CD4-positive, alpha-beta T cell (primary cell): ENCODE results near the gene RBP5. TPM values are rescaled to one million over a fixed set of nuclear protein-coding genes. Genes with fewer than 3 reads are reported as not detected.

ENCODE experiments used
- ATAC-seq: fragments of 200-7000 bp; cut with Tn5 transposase; one replicate; pipeline ENCODE4 v1.10.0; 2022; ENCODE audit warnings: mild to moderate bottlenecking; ENCODE audit not compliant: poor library complexity
- CTCF ChIA-PET: fragments of 350-600 bp; sonication (Branson Sonifier 250); formaldehyde crosslinking; loops from one replicate; lab custom pipeline; 2021; ENCODE audit warnings: antibody characterized with exemption, inconsistent platforms; lab: Charles Lee
- POLR2A ChIA-PET: fragments of 350-600 bp; sonication (Branson Sonifier 250); formaldehyde crosslinking; loops from one replicate; lab custom pipeline; 2021; ENCODE audit warnings: antibody characterized with exemption, inconsistent platforms; lab: Charles Lee
- DNase-seq, 14 experiments: peaks; one replicate each; pipeline ENCODE4 v3.0.0-alpha.2; 2013 to 2020; ENCODE audit warnings: mixed read lengths in 2 of 14
- H3K27ac ChIP-seq, 2 donors: one replicate each; pipeline versions ENCODE4 v1.5.1 to v1.7.0; 2013; ENCODE audit warnings: low read length in 2 of 2, low read depth in 1 of 2, mild to moderate bottlenecking in 1 of 2
- H3K27me3 ChIP-seq, 2 experiments: 1 replicate in 1 of 2; 2 replicates in 1 of 2; pipeline versions ENCODE4 v1.6.1 to v1.7.0; 2013; ENCODE audit warnings: low read length in 2 of 2, control low read depth in 1 of 2, mild to moderate bottlenecking in 1 of 2, moderate library complexity in 1 of 2; ENCODE audit not compliant: insufficient read depth in 2 of 2, control insufficient read depth in 1 of 2
- H3K36me3 ChIP-seq: one replicate; pipeline ENCODE4 v1.6.1; 2013; ENCODE audit warnings: low read length, control low read depth; ENCODE audit not compliant: insufficient read depth
- H3K4me1 ChIP-seq: one replicate; pipeline ENCODE4 v1.6.1; 2013; ENCODE audit warnings: low read length, control low read depth; ENCODE audit not compliant: insufficient read depth
- H3K4me3 ChIP-seq: one replicate; pipeline ENCODE4 v1.5.1; 2013; ENCODE audit warnings: mild to moderate bottlenecking, low read length, moderate library complexity
- H3K9me3 ChIP-seq, 2 experiments: 1 replicate in 1 of 2; 2 replicates in 1 of 2; pipeline versions ENCODE4 v1.6.1 to v1.7.0; 2013; ENCODE audit warnings: low read length in 2 of 2, mild to moderate bottlenecking in 2 of 2, control low read depth in 1 of 2, moderate library complexity in 1 of 2; ENCODE audit not compliant: control insufficient read depth in 1 of 2, insufficient read depth in 1 of 2
- H3K27ac Mint-ChIP-seq: one replicate; pipeline ENCODE4 v1.8.0; 2020; ENCODE audit warnings: mixed read lengths
- H3K27me3 Mint-ChIP-seq: one replicate; pipeline ENCODE4 v1.8.0; 2021; ENCODE audit warnings: mixed read lengths
- H3K36me3 Mint-ChIP-seq: one replicate; pipeline ENCODE4 v1.8.0; 2021; ENCODE audit warnings: low read depth, mixed read lengths
- H3K4me1 Mint-ChIP-seq: one replicate; pipeline ENCODE4 v1.8.0; 2021; ENCODE audit warnings: low read depth, mixed read lengths
- H3K4me3 Mint-ChIP-seq: one replicate; pipeline ENCODE4 v1.8.0; 2020; ENCODE audit warnings: mild to moderate bottlenecking, mixed read lengths
- H3K9me3 Mint-ChIP-seq: one replicate; pipeline ENCODE4 v1.8.0; 2020; ENCODE audit warnings: mixed read lengths
- CTCF ChIP-seq: fragments of 200-600 bp; IDR thresholded peaks from one replicate; pipeline ENCODE4 v1.8.0; 2022; ENCODE audit warnings: antibody characterized with exemption, mild to moderate bottlenecking
- intact Hi-C, 2 experiments: fragments of 100-400 bp; cut with DNase I in 1 of 2; cut with micrococcal nuclease in 1 of 2; formaldehyde crosslinking; loops; one replicate each; pipeline versions ENCODE4 v1.15.1 to v1.9.0; 2023 to 2025; cut with DNase I, micrococcal nuclease
- total RNA-seq, 174 experiments: library from RNA in 2 of 174; stranded (reverse) in 2 of 174; gene quantifications; one replicate each; pipeline ENCODE4 v1.2.3 and lab custom pipeline; 2021 to 2026

The RBP5 gene
- total RNA-seq, 2 experiments from 2014 or later = not detected

- peaks cover 20% of the 10 kb centered on the region for H3K36me3 Mint-ChIP-seq
- H3K27me3 ChIP-seq = no peaks in the 10 kb centered on the region
- ChIA-PET CTCF (no interaction called here), POLR2A (no interaction called here)
- intact Hi-C loops = no loop called here
- peaks cover 11% of the 10 kb centered on the region for H3K36me3 ChIP-seq
- H3K4me3 ChIP-seq = no peak overlapping the region
- no peaks in the 10 kb centered on the region for H3K9me3 ChIP-seq
- no peak overlapping the region for H3K27ac ChIP-seq
- no peaks in the 10 kb centered on the region for H3K9me3 Mint-ChIP-seq
- H3K4me3 Mint-ChIP-seq = no peak overlapping the region
- no peaks in the 10 kb centered on the region for H3K27me3 Mint-ChIP-seq
- DNase-seq (no peak), ATAC-seq (no peak)
- H3K27ac Mint-ChIP-seq = no peak overlapping the region
- H3K4me1 ChIP-seq = no peaks in the 10 kb centered on the region
- TF ChIP-seq CTCF = no peak
- H3K4me1 Mint-ChIP-seq = no peaks in the 10 kb centered on the region
Observed at GRCh38 chr12:7120166-7120565, 8.5 kb downstream of the RBP5 start.

GRCh38 chr12:7118881-7119280 is 9.8 kb downstream of the RBP5 start:
- no peaks in the 10 kb centered on the region for H3K4me1 Mint-ChIP-seq
- H3K36me3 Mint-ChIP-seq = peaks cover 30% of the 10 kb centered on the region
- intact Hi-C loops = no loop called here
- H3K27ac ChIP-seq = no peak overlapping the region
- no peaks in the 10 kb centered on the region for H3K27me3 Mint-ChIP-seq
- H3K9me3 Mint-ChIP-seq = no peaks in the 10 kb centered on the region
- no peaks in the 10 kb centered on the region for H3K27me3 ChIP-seq
- no peaks in the 10 kb centered on the region for H3K4me1 ChIP-seq
- H3K4me3 ChIP-seq = no peak overlapping the region
- H3K4me3 Mint-ChIP-seq = no peak overlapping the region
- CTCF ChIA-PET = no interaction called here
- POLR2A ChIA-PET = interaction anchor here (1.0 kb wide), 1 partner anchor 11 kb away, joined by 3 read pairs; no protein-coding TSS in a partner anchor
- DNase-seq (peak in 1 of 14 experiments; percentile 14), ATAC-seq (no peak)
- H3K9me3 ChIP-seq = no peaks in the 10 kb centered on the region
- H3K36me3 ChIP-seq = peaks cover 15% of the 10 kb centered on the region
- no peak overlapping the region for H3K27ac Mint-ChIP-seq
- no peak for TF ChIP-seq CTCF

- Mint-ChIP-seq H3K4me1 (peaks cover 6% of the 10 kb centered on the region), H3K36me3 (peaks cover 34% of the 10 kb centered on the region), H3K4me3 (no peak overlapping the region), H3K9me3 (no peaks in the 10 kb centered on the region), H3K27me3 (no peaks in the 10 kb centered on the region), H3K27ac (no peak overlapping the region)
- TF ChIP-seq CTCF = no peak
- intact Hi-C loops = no loop called here
- no peaks in the 10 kb centered on the region for H3K27me3 ChIP-seq
- H3K36me3 ChIP-seq = peaks cover 15% of the 10 kb centered on the region
- POLR2A ChIA-PET = interaction anchor here (1.0 kb wide), 1 partner anchor 10 kb away, joined by 3 read pairs; no protein-coding TSS in a partner anchor
- no peak overlapping the region for H3K4me3 ChIP-seq
- no peak for DNase-seq
- peaks cover 6% of the 10 kb centered on the region for H3K4me1 ChIP-seq
- H3K9me3 ChIP-seq = no peaks in the 10 kb centered on the region
- CTCF ChIA-PET = interaction anchor here (1.2 kb wide), 1 partner anchor 8 kb away, joined by 3 read pairs; the partner anchor contains the start of gene C1RL
- H3K27ac ChIP-seq = no peak overlapping the region
- ATAC-seq = no peak
Observed at GRCh38 chr12:7117670-7118069, 11.0 kb downstream of the RBP5 start.
